DMS114 treated with DMSO at 0.1 percent for 48 hours (cell line): Measurements from ENCODE around the gene MYOZ2.
"Not testable (repeated sequence)": the region's sequence is repeated elsewhere in the genome, so short reads cannot be mapped to it uniquely, and the experiment has no call there.

Experiments used
- DNase-seq: peaks from one replicate; lab custom pipeline; 2025; ENCODE audit not compliant: unreplicated experiment; lab: John Stamatoyannopoulos, UW

The MYOZ2 gene

DNA sequence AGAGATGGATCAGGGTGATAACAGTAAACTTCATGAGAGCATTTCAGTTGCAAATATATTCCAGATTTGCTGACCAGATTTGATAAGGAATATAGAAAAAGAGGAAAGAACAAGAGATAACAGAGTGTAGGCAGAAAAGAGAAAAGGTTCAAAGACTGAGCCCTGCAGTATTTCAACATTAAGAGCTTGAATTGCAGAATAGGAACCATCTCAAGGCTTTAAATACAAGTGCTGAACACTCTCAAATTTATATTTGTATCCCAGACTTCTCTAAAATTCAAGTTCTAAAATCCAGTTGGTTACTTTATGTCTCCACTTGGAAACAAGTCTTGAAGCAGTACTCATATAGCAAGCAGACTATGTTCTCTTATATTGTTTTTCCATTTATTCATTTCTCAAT, 9.7 kb upstream of the MYOZ2 start:
- DNase-seq: no peak

DNA sequence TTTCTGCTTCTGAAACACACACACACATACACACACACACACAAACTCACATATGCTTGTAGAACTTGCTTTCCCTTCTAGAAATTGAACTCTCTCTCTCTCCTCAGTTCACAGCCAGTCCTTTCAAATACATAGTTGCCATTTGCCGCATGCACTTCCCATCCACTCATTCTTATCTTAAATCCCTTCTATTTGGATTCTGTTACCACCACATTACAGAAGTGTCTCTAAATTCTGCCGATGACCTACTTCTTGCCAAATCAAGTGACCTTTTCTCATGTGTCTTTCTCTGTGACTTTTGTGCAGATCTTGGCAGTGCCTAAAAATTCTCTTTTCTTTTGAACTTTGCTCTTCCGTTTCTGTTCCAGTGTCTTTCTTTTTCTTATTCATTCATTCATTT, 7.5 kb upstream of the MYOZ2 start:
- DNase-seq: no peak

DNA sequence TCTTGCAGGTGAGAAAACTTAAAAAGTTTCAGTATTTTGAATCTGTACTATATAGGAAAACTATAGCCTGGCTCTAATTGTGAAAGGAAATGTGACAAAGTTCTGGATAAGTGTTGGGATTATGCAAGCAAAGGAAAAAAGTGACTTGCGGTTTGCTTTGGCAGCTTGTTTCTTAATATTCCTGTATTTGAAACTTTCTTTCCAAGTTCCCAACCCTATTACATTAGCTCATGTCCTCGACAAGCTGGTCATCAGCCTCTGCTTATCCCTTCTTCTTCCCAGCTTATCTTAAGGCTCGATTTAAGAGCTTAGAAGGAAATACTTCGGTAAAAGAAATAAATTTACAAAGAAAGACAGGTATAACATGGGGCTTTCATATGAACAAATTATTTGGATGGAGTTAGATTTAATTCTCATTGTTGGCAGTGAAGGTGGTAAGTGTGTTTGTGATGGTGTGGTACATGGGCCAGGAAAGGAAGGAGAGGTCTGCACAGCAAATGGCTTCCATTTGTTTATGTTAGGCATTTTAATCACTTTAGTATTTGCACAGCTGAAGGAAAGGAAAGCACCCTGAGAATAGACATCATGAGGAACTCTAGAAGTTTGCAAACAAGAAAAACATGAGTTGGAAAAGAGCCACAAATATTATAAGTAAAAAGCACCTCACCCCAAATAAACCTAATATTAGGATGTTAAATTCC, 5.1 kb upstream of the MYOZ2 start:
- DNase-seq: no peak

DNA sequence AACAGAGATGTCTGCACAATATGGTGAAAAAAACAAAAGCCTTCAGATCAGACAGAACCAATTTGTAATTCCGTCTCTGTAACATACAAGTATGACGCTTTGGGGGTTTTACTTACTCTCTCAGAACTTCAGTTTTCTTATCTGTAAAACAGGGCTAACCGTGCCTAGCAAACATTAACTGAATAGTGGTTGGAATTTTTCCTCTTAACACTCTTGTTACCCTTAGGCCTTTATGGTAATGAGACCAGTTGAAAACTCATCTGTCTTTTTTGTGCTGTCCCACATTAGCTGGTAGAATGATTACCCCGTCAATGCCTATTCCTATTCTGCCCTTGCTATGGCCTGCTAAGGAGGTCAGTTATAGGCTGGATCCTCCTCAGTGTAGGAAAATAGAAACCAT, 4.5 kb upstream of the MYOZ2 start:
- DNase-seq: no peak

DNA sequence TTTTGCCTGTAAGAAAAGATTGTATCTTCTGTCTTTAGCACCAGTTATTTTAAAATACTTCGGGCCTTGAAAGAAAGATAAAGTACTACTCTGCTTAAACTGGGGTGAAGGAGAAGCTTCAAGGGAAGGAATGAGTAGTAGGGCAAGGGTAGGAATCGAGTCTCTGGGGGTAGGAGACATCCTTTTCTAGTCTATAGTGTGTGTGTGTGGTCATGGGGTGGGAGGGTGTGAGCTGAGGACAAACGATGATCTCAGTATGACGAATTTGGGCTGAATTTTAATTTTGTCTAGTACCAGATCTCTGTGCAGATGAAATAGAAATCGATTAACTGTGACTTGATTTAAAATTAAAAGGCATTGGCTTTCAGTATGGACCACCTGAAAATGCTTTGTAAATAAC, 3.3 kb upstream of the MYOZ2 start:
- DNase-seq: no peak

DNA sequence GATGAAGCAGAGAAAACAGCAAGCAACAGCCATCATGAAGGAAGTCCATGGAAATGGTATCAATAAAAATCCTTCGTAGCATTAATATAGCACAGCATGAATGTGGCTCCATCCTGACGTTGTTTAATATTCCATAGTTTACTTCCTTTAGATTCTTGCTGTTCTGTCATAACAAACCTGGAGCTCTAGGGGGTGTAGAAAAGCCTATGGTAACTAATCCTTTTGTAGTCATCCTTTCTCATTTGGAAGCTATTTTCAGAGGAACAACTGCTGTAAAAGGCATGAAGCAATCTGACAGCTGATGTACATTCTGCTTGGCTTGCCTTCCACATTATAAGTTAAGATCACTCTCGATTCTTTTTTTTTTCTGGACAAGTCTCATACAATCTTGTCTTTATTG, 914 bp downstream of the MYOZ2 start:
- DNase-seq: no peak

DNA sequence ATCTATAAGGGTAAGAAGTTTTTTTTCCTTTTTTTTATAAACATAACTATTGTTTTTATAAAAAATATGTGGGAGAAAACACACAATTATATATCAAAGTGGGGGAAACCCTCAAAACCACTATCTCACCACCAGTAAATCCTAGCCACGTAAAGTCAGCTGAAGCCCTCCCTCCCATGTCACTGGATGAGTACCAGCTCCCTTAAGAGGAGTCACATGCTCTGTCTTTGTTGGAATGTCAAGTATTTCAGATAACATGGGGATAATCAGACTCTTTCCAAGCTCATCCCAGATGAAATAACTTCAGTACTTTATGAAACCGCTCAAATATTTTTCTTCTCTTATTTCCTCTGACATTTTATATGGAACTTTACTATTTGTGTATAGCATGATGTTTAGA, 2.4 kb downstream of the MYOZ2 start:
- DNase-seq: no peak

DNA sequence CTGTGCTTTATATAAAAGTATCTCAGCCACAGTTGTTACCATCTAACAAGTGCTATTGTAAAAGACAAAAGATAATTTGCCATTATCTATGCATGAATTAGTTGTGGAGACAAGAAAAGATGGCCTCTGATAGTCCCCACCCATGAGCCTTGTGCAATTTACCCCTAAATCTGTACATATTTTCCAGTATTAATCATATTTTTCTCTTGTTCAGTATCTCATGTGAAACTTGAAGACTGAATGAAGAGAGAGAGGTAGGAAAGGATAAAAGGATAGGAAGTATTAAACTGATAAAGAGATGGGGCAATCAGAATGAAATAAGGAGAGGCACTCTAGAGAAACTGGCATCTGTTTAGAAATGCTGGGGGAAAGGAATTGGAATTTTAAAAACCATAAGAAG, 3.7 kb downstream of the MYOZ2 start:
- DNase-seq: no peak

DNA sequence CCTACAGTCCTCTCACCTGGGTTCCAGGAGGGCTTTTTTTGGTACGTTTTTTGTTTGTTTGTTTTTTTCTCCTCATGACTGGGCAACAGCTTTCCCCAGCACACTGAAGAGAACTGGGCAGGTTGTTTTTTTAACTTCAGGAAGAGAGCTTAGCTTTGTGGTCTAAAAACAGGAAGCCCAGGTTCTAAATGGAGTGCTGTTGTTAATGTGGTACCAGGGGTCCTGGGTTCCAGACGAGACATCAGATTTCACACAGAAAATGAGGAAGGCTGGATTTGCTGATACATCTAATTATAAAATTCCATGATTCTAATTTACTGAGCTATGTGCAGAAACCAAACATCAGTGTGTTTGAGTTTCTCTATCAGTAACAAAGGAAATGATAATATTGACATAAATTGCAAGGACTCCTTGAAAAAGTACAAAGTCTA, 4.2 kb downstream of the MYOZ2 start:
- DNase-seq: no peak

DNA sequence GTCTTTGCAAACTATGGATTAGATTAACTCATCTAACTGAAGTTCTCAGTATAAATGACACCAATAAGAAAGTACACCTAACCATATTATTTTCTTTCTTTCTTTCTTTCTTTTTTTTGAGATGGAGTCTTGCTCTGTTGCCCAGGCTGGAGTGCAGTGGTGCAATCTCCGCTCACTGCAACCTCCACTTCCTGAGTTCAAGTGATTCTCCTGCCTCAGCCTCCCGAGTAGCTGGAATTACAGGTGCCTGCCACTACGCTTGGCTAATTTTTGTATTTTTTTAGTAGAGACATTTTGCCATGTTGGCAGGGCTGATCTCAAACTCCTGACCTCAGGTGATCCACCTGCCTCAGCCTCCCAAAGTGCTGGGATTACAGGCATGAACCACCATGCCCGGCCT, 5.7 kb downstream of the MYOZ2 start:
- not testable (repeated sequence) for DNase-seq

DNA sequence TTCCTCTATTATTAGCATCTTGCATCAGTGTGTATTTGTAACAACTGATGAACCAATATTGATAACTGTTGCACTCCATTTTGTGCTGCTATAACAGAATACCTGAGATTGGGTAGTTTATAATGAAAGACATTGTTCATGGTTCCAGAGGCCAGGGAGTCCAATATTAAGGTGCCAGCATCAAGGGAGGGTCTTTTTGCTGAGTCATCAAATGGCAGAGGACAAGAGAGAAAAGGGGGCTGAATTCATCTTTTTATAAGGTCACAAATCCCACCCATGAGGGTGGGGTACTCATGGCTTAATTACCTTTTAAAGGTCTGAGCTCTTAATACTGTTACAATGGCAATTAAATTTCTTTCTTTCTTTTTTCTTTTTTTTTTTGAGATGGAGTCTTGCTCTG, 7.2 kb downstream of the MYOZ2 start:
- DNase-seq: no peak

DNA sequence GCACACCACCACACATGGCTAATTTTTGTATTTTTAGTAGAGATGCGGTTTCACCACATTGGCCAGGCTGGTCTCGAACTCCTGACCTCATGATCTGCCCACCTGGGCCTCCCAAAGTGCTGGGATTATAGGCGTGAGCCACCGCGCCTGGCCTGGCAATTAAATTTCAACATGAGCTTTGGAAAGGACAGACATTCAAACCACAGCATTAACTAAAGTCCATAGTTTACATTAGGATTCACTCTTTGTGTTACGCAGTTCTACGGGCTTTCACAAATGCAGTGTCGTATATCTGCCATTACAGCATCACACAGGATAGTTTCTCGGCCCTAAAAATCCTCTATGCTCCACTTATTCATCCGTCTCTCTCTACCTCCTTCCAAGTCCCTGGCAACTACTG, 7.7 kb downstream of the MYOZ2 start:
- DNase-seq: not testable (repeated sequence)

DNA sequence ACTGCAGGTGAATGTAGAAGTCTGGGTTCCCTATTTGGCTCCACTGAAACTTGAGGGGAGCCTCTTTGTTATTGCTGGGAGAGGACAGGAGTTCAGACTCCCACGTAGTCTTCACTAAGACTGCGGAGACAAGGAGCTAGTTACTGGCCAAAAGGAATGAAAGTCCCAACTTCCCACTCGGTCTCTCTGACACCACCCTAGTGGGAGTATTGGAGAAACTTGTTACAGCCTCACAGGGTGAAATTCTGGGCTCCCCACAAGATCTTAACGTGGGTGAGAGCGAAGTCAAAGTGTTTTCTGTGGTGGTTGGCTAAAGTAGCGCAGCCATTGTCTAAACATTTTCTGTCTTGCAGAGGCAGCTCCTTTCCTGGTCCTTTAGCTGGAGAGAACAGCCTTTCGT, 13.5 kb downstream of the MYOZ2 start:
- DNase-seq: no peak

DNA sequence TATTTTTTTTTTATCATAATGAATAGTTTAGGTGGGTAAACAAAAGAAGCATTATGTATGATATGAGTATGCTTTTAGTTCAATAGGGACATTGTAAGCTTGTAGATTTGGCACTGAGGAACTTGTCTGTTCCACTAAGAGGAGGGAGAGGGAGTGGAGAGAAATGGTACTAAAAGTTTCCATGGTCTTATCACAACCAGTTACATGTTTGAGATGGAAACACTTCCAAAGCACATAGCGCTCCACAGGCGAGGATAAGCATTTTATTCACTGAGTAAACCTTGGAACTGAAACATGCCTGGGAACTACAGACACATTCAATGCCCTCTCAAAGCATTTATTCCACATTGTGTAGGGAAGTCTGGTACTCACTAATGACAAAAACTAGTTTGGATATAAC, 15.5 kb downstream of the MYOZ2 start:
- no peak for DNase-seq

DNA sequence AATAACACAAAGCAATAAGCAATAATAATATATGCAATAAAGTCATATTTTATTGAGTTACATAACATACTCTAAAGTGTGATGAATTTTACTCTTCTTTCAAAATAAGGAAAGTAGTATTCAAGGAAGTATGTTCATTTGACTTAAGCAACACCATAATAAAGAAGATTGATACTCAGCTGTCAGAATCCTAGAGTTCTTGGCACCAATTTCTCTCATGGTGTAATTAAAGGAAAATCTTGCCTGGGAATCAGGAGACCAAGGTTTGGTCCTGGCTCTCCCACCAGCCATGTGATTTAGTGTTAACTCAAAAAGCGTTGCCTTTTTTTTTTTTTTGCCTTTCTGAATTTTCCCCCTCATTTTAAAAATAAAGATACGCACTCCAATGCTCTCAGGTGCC, 17.1 kb downstream of the MYOZ2 start:
- no peak for DNase-seq

DNA sequence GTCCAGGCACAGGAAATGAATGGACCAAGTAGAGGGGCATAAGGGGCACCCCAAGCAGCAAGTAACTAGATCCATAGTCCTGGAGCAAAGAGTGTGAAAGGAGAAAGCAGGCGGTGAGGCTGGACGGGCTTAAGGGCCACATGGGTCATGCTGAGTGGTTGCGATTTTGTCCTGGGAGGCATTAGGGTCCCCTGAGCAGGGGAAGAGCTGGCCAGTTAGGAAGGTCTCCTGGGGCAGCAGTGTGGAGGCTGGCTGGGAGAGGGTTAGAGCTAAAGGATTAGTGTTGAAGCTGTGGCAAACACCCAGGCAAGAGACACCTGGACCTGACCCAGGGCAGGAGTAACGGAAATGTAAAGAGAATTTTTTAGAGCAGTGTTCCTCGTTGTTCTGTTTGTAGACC, 26.5 kb downstream of the MYOZ2 start:
- no peak for DNase-seq

DNA sequence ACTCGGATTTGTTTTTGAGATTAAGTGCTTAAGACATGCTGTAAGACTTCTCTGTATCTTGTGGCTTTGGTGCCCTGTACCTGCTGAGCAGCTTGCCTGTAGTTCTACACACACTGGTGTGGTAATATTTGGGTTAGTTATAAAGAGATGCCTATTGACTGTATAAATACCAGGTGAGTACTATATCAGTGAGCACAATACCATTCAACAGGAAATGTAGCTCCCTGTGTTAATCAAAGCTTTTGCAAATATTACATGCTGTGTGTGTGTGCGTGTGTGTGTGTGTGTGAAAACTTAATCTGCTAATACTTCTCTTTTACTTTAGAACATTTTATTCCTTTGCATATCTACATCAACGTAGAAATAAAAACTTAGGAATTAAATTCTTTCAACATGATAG, 30.1 kb downstream of the MYOZ2 start:
- no peak for DNase-seq

DNA sequence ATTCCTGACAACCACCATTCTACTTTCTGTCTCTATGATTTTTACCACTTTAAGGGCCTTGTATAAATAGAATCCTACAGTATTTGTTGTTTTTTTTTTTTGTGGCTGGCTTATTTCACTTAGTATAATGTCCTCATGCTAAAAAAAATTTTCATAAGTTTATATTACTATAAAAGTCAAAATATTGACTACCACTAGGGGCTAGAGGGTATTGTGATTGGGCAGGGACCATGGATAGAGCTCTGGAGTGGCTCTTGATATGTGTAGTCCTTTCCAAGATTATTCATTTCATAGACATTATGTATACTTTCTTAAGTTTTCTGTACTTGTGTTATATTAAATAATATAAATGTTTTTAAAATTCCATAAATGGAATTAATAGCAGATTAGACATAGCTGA, 34.6 kb downstream of the MYOZ2 start:
- no peak for DNase-seq

DNA sequence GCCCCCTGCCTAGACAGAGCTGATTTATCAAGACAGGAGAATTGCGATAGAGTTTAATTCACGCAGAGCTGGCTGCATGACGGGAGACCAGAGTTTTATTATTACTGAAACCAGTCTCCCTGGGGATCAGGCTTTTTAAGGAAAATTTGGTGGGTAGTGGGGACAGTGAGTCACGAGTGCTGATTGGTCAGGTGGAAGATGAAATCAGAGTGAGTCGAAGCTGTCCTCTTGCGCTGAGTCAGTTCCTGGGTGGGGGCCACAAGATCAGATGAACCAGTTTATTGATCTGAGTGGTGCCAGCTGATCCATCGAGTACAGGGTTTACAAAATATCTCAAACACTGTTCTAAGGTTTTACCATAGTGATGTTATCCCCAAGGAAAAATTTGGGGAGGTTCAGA, 36.6 kb downstream of the MYOZ2 start:
- DNase-seq: no peak

DNA sequence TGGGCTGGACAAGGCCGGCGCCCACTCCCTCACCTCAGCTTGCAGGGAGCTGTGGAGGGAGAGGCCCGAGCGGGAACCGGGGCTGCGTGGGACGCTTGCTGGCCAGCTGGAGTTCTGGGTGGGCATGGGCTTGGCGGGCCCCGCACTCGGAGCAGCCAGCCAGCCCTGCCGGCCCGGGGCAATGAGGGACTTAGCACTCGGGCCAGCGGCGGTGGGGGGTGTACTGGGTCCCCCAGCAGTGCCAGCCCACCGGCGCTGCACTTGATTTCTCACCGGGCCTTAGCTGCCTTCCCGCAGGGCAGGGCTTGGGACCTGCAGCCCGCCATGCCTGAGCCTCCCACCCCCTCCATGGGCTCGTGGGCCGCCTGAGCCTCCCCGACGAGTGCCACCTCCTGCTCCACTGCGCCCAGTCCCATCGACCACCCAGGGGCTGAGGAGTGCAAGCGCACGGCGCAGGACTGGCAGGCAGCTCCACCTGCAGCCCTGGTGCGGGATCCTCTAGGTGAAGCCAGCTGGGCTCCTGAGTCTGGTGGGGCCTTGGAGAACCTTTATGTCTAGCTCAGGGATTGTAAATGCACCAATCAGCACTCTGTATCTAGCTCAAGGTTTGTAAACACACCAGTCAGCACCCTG, 38.2 kb downstream of the MYOZ2 start:
- not testable (repeated sequence) for DNase-seq

DNA sequence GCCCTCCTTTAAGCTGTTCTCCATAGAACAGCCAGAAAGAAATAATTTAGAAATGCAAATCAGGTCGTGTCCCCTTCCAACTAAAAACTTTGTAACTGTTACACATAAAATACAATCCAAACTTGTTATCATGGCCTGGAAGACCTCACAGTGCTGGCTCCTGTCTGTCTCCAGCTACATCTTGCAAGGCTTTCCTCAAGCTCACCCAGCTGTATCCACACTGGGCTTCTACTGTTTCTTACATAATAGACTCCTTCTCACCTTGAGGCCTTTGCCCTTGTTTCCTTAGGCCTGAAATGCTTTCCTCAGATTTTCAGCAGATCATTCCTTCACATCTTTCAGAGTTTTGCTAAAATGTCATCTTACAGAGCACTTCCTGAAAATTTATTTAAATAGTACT, 43.4 kb downstream of the MYOZ2 start:
- DNase-seq: no peak

DNA sequence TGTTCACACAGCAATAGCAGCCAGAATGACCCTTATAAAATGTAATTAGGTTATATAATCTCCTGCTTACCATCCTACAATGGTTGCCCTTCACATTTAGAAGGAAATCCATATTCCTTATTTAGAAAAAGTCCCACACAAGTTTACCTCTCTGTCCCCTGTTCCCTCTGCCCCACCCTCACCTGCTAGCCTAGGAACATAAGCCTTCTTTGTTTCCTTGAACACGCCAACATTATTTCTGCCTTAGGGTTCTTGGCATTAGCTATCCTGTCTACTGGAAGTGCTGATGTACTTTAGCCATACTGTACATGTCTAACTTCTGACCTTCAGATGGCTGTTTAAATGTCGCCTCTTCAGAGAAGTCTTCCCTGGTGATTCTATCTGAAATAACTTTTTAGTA, 48.5 kb downstream of the MYOZ2 start:
- DNase-seq: no peak

DNA sequence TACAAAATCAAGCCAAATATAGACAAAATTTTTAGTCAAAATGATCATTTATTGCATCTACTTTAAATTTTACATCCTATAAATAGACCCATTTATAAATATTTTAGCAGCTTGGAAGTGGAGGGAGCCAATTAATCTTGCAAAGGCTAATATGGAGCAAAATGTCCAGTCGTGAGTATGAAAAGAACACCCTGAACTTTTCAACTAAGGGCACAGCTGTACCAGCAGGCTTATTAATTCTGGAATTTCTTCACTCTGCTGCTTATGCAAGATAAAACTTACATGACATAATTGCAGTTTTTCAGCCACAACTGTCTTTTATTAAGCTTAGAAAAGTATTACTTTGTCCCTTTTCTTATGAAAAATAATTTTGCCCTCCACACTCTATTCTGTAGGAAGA, 54.0 kb downstream of the MYOZ2 start:
- no peak for DNase-seq
